Measurements from ENCODE around the gene GRM1.
A peak's percentile ranks its signal among the peaks of the same experiment; 100 is the strongest.

GRM1 gene

DNA sequence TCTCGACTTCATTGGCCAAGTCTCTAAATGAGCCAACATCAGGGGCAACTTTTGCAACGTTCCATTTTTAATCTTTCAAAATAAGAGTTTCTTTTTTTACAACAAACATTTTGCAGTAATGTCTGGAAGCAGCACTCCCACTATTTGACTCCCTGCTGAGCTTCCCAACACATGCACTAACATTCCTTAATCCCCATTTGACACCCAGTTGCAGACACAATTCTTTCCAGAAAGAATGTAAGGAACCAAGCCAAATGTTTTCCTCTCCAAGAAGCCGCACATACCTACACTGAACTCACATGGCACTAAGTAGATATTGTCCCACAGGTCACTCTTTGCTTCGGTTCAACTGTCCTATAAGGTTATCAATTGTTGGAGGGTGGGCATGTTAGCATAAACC is 165.6 kb downstream of the GRM1 start:
- no peak overlapping the region for H3K4me3 ChIP-seq (ENCODE audit: low read depth, low read length)
- TF ChIP-seq, protein P1, sequence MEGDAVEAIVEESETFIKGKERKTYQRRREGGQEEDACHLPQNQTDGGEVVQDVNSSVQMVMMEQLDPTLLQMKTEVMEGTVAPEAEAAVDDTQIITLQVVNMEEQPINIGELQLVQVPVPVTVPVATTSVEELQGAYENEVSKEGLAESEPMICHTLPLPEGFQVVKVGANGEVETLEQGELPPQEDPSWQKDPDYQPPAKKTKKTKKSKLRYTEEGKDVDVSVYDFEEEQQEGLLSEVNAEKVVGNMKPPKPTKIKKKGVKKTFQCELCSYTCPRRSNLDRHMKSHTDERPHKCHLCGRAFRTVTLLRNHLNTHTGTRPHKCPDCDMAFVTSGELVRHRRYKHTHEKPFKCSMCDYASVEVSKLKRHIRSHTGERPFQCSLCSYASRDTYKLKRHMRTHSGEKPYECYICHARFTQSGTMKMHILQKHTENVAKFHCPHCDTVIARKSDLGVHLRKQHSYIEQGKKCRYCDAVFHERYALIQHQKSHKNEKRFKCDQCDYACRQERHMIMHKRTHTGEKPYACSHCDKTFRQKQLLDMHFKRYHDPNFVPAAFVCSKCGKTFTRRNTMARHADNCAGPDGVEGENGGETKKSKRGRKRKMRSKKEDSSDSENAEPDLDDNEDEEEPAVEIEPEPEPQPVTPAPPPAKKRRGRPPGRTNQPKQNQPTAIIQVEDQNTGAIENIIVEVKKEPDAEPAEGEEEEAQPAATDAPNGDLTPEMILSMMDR (IDR thresholded peaks at IDR 0.05; ENCODE audit: insufficient read depth, low read depth, low read length, missing control alignments), result no peak
- no peak for DNase-seq (ENCODE audit: low read depth)

DNA sequence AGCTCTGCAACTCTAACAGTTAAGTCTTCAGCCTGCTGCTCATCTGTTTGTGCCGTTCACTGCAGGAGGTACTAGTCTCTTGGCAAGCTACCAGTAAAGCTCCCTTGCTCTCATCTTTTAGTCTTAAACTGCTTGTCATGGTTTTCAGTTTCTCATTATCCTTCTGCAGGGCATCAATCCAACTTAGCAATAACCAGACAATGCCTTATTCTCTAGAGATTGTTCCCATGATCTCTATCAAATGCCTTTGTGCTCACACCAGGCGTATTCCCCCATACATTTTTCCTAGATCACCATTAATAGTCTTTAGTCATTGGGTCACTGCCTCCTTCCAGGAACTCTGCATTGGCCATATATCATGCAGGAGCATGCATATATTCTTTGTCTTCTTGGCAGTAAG is 171.3 kb downstream of the GRM1 start:
- H3K4me3 ChIP-seq (ENCODE audit: low read depth, low read length), result no peak overlapping the region
- no peak for DNase-seq (ENCODE audit: low read depth)
- TF ChIP-seq, protein P1 (IDR thresholded peaks at IDR 0.05; ENCODE audit: insufficient read depth, low read depth, low read length, missing control alignments), result no peak

DNA sequence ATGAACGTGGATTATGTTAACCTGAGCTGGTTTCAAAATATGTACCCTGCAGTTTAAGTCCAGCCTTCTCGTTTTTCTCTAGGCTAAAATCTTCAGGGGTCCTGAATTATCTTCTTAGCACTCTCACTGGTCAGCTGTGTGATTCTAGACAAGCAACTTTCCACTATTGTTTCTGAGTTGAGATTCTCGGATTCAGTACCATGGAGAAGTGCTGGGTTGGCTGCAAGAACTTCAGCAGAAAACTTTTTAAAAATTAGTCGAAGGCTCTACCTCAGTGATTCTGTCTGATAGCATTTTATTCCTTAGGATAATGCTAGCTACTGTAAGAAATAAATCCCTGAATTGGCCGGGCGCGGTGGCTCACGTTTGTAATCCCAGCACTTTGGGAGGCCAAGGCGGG is 173.7 kb downstream of the GRM1 start:
- no peak overlapping the region for H3K4me3 ChIP-seq (ENCODE audit: low read depth, low read length)
- TF ChIP-seq, protein P1 (IDR thresholded peaks at IDR 0.05; ENCODE audit: insufficient read depth, low read depth, low read length, missing control alignments), result no peak
- no peak for DNase-seq (ENCODE audit: low read depth)

DNA sequence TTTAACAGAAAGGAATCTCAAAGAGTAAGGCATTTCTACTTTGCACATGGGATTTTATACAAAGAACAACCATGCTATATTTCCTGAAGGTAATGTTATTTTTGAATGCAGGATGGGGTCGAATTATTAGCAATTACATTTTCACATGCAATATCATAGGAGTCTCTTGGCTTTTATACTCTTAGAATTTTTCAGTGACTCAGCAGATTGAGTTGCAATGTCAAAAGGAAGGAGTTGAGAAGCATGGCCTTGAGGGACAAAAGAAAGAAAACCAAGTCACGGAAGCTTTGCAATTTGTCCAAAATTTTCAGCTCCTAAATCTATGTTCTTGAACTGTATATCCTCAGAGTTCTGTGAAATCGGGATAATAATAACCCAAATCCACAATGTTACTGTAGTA is 181.1 kb downstream of the GRM1 start:
- TF ChIP-seq, protein P1 (IDR thresholded peaks at IDR 0.05; ENCODE audit: insufficient read depth, low read depth, low read length, missing control alignments), result no peak
- H3K4me3 ChIP-seq (ENCODE audit: low read depth, low read length), result no peak overlapping the region
- DNase-seq (ENCODE audit: low read depth), result no peak

DNA sequence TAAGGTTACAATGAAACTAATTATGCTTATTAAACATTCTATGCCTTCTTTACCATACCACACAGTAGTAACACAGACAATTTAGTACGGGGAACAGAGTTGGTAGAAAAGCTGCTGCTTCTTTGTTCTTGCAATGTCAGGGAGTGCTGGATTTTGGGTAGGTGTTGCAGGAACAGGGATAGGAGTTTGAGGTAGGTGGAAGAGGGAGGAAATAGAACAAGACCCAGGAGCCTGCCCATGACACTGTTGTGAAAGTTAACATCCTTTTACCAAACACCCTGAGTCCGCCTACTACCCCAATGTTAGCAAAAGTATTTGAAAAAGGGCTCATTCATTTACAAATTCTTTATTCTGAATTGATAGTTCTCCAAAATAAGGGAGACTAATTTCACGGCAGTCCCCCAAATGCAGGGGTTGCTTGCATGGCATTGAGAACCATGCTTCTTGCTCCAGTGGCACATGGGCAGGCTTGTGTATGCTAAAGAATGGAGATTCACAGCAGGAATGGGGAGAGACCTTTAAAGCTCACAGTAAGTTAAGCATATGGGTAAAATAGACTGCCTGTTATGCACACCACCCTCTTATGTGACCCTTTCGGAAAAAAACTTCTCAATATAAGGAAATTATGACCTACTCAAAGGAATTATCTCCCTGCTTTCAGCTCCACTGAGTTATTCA is 181.7 kb downstream of the GRM1 start:
- TF ChIP-seq, protein P1 (IDR thresholded peaks at IDR 0.05; ENCODE audit: insufficient read depth, low read depth, low read length, missing control alignments), result no peak
- H3K4me3 ChIP-seq (ENCODE audit: low read depth, low read length), result no peak overlapping the region
- no peak for DNase-seq (ENCODE audit: low read depth)

DNA sequence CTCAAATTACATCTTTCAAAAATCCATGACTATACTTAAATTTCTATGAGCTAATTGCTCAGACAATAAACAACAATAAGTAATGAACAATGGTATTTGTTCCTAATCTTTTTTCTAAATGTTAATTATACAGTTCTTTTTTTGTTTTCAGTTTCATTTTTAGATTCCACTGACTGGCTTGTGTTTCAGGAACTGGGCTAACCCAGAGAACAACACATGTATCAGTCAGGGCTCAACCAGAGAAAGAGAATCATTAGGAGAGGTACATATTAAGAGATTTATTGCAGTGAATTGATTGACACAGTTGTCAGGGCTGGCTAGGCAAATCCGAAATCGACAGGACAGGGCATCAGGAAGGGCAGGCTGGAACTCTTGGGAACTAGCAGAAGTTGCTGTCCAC is 182.8 kb downstream of the GRM1 start:
- TF ChIP-seq, protein P1 (IDR thresholded peaks at IDR 0.05; ENCODE audit: insufficient read depth, low read depth, low read length, missing control alignments), result no peak
- DNase-seq (ENCODE audit: low read depth), result peak; percentile 1
- no peak overlapping the region for H3K4me3 ChIP-seq (ENCODE audit: low read depth, low read length)

DNA sequence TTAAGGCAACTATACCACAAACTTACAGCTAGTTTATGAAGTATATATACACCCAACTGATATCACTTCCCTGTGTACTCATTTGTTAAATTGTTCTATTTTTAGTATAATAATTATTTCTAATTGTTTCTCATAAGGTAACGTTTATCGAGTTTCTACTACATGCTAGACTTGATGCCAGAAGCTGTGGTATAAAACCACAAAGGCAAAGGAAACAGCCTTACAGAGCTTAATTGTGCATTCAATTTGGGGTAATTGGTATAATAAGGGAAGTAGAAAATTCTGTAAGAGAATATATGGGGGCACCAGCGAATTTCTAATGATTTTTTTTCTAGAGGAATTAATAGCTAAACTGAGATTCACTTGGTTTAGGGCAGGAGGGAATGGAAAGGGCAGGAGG is 183.9 kb downstream of the GRM1 start:
- H3K4me3 ChIP-seq (ENCODE audit: low read depth, low read length), result no peak overlapping the region
- DNase-seq (ENCODE audit: low read depth), result no peak
- TF ChIP-seq, protein P1 (IDR thresholded peaks at IDR 0.05; ENCODE audit: insufficient read depth, low read depth, low read length, missing control alignments), result no peak

All from GM12865 (cell line).